H1 (cell line): ENCODE measurements around the gene INPP5F. TPM values are rescaled to one million over a fixed set of nuclear protein-coding genes. Genes with fewer than 3 reads are reported as not detected.

ENCODE experiments used
- BCL11A ChIP-seq, 2 experiments: IDR thresholded peaks; one replicate each; pipeline ENCODE4 v1.6.1; 2011; ENCODE audit warnings: low read depth in 2 of 2, low read length in 2 of 2, mild to moderate bottlenecking in 2 of 2
- CBX8 ChIP-seq: fragments of 300-800, 300-1000 bp; sonication (generic); IDR thresholded peaks from 2 replicates; pipeline ENCODE4 v1.7.1; 2016; ENCODE audit warnings: low read depth, low read length, borderline replicate concordance
- EP300 ChIP-seq, 2 experiments: IDR thresholded peaks; 1 replicate in 1 of 2; 2 replicates in 1 of 2; pipeline ENCODE4 v1.6.1; 2011 to 2012; ENCODE audit warnings: low read depth in 2 of 2, low read length in 2 of 2, mild to moderate bottlenecking in 2 of 2, borderline replicate concordance in 1 of 2, inconsistent platforms in 1 of 2, moderate library complexity in 1 of 2
- FOSL1 ChIP-seq: IDR thresholded peaks from 2 replicates; pipeline ENCODE4 v1.6.1; 2011; ENCODE audit warnings: mild to moderate bottlenecking, low read depth, low read length, moderate library complexity; ENCODE audit not compliant: insufficient read depth
- PHF8 ChIP-seq: fragments of 200-600 bp; sonication (generic); conservative IDR thresholded peaks from 2 replicates; pipeline ENCODE4 v1.7.1; 2012; ENCODE audit warnings: low read depth, mild to moderate bottlenecking, inconsistent platforms, low read length, moderate library complexity
- POLR2A ChIP-seq, 2 experiments: IDR thresholded peaks; 1 replicate in 1 of 2; 2 replicates in 1 of 2; pipeline ENCODE4 v1.6.1; 2011; ENCODE audit warnings: low read depth in 2 of 2, low read length in 2 of 2, mild to moderate bottlenecking in 2 of 2; ENCODE audit errors: control extremely low read depth in 1 of 2
- POLR2AphosphoS5 ChIP-seq: IDR thresholded peaks from 2 replicates; pipeline ENCODE4 v1.6.1; 2011; ENCODE audit warnings: low read depth, low read length
- RXRA ChIP-seq: IDR thresholded peaks from 2 replicates; pipeline ENCODE4 v1.6.1; 2011; ENCODE audit warnings: low read depth, mild to moderate bottlenecking, low read length, moderate library complexity; ENCODE audit not compliant: insufficient read depth
- SIX5 ChIP-seq: IDR thresholded peaks from 2 replicates; pipeline ENCODE4 v1.6.1; 2011; ENCODE audit warnings: mild to moderate bottlenecking, low read depth, low read length
- SP1 ChIP-seq: IDR thresholded peaks from 2 replicates; pipeline ENCODE4 v1.6.1; 2011; ENCODE audit warnings: low read depth, low read length
- SP4 ChIP-seq: IDR thresholded peaks from 2 replicates; pipeline ENCODE4 v1.6.1; 2012; ENCODE audit warnings: low read length, inconsistent platforms
- SUZ12 ChIP-seq: fragments of 200-600 bp; sonication (generic); IDR thresholded peaks from 2 replicates; pipeline ENCODE4 v1.6.1; 2012; ENCODE audit warnings: mild to moderate bottlenecking, inconsistent platforms, low read length, moderate library complexity, mixed read lengths
- polyA plus RNA-seq, 7 experiments: library from polyadenylated mRNA; depleted of rRNA in 3 of 7; stranded (reverse) in 5 of 7; unstranded in 2 of 7; fragments of >200 nt in 5 of 7; fragments of 200-250 nt in 2 of 7; gene quantifications; 1 replicate in 5 of 7; 2 replicates in 1 of 7; 4 replicates in 1 of 7; pipeline versions ENCODE4 v1.2.1 to v1.2.3, GENCODE V29; 2011 to 2013; ENCODE audit warnings: missing spikeins in 2 of 7, mixed read lengths in 2 of 7
- total RNA-seq: library from RNA; stranded (reverse); fragmentation: NEBNext Ultra II Directional; extraction: Animal tissue kit (Norgen Biotek cat#: 25700); gene quantifications from 2 replicates; pipeline ENCODE4 v1.2.1, GENCODE V29; 2021
- TF ChIP-seq, protein P1 (sequence below): fragments of 300-600 bp; sonication (generic); IDR thresholded peaks from 2 replicates; pipeline ENCODE4 v1.7.1; 2012; ENCODE audit warnings: low read length, moderate library complexity, mild to moderate bottlenecking, inconsistent platforms; ENCODE audit not compliant: insufficient replicate concordance

INPP5F gene
- total and polyA plus RNA-seq, 2 of the 8 experiments (the other 6 are each of a cell fraction or from before 2014, with no cell fraction given), result 50.1 to 101 TPM

- TF ChIP-seq, protein P1, sequence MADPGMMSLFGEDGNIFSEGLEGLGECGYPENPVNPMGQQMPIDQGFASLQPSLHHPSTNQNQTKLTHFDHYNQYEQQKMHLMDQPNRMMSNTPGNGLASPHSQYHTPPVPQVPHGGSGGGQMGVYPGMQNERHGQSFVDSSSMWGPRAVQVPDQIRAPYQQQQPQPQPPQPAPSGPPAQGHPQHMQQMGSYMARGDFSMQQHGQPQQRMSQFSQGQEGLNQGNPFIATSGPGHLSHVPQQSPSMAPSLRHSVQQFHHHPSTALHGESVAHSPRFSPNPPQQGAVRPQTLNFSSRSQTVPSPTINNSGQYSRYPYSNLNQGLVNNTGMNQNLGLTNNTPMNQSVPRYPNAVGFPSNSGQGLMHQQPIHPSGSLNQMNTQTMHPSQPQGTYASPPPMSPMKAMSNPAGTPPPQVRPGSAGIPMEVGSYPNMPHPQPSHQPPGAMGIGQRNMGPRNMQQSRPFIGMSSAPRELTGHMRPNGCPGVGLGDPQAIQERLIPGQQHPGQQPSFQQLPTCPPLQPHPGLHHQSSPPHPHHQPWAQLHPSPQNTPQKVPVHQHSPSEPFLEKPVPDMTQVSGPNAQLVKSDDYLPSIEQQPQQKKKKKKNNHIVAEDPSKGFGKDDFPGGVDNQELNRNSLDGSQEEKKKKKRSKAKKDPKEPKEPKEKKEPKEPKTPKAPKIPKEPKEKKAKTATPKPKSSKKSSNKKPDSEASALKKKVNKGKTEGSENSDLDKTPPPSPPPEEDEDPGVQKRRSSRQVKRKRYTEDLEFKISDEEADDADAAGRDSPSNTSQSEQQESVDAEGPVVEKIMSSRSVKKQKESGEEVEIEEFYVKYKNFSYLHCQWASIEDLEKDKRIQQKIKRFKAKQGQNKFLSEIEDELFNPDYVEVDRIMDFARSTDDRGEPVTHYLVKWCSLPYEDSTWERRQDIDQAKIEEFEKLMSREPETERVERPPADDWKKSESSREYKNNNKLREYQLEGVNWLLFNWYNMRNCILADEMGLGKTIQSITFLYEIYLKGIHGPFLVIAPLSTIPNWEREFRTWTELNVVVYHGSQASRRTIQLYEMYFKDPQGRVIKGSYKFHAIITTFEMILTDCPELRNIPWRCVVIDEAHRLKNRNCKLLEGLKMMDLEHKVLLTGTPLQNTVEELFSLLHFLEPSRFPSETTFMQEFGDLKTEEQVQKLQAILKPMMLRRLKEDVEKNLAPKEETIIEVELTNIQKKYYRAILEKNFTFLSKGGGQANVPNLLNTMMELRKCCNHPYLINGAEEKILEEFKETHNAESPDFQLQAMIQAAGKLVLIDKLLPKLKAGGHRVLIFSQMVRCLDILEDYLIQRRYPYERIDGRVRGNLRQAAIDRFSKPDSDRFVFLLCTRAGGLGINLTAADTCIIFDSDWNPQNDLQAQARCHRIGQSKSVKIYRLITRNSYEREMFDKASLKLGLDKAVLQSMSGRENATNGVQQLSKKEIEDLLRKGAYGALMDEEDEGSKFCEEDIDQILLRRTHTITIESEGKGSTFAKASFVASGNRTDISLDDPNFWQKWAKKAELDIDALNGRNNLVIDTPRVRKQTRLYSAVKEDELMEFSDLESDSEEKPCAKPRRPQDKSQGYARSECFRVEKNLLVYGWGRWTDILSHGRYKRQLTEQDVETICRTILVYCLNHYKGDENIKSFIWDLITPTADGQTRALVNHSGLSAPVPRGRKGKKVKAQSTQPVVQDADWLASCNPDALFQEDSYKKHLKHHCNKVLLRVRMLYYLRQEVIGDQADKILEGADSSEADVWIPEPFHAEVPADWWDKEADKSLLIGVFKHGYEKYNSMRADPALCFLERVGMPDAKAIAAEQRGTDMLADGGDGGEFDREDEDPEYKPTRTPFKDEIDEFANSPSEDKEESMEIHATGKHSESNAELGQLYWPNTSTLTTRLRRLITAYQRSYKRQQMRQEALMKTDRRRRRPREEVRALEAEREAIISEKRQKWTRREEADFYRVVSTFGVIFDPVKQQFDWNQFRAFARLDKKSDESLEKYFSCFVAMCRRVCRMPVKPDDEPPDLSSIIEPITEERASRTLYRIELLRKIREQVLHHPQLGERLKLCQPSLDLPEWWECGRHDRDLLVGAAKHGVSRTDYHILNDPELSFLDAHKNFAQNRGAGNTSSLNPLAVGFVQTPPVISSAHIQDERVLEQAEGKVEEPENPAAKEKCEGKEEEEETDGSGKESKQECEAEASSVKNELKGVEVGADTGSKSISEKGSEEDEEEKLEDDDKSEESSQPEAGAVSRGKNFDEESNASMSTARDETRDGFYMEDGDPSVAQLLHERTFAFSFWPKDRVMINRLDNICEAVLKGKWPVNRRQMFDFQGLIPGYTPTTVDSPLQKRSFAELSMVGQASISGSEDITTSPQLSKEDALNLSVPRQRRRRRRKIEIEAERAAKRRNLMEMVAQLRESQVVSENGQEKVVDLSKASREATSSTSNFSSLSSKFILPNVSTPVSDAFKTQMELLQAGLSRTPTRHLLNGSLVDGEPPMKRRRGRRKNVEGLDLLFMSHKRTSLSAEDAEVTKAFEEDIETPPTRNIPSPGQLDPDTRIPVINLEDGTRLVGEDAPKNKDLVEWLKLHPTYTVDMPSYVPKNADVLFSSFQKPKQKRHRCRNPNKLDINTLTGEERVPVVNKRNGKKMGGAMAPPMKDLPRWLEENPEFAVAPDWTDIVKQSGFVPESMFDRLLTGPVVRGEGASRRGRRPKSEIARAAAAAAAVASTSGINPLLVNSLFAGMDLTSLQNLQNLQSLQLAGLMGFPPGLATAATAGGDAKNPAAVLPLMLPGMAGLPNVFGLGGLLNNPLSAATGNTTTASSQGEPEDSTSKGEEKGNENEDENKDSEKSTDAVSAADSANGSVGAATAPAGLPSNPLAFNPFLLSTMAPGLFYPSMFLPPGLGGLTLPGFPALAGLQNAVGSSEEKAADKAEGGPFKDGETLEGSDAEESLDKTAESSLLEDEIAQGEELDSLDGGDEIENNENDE, result no peak
- no peak for TF ChIP-seq PHF8
- no peak for TF ChIP-seq SP1
- no peak for TF ChIP-seq POLR2A (IDR thresholded peaks at IDR 0.05; ENCODE audit: control extremely low read depth in 1 of 2, low read depth in 2 of 2, low read length in 2 of 2)
- no peak for TF ChIP-seq RXRA
- no peak for TF ChIP-seq SUZ12
- TF ChIP-seq CBX8, result no peak
- no peak for TF ChIP-seq FOSL1
- no peak for TF ChIP-seq SIX5
- TF ChIP-seq BCL11A (IDR thresholded peaks at IDR 0.05; ENCODE audit: low read depth in 2 of 2, low read length in 2 of 2), result no peak
- TF ChIP-seq EP300 (IDR thresholded peaks at IDR 0.05; ENCODE audit: borderline replicate concordance in 1 of 2, low read depth in 2 of 2, low read length in 2 of 2), result no peak
- no peak for TF ChIP-seq POLR2AphosphoS5
- no peak for TF ChIP-seq SP4
These were observed 124.1 kb downstream of the INPP5F start (continued) for GRCh38 chr10:119849944-119850343.
